HFFc6 (cell line): ENCODE results near the gene RAB19. TPM values are rescaled to one million over a fixed set of nuclear protein-coding genes. Genes with fewer than 3 reads are reported as not detected.
"Not testable (repeated sequence)": the region's sequence is repeated elsewhere in the genome, so short reads cannot be mapped to it uniquely, and the experiment has no call there.

Experiments used
- DNase-seq: peaks from one replicate; pipeline ENCODE4 v3.0.0-alpha.2; 2018
- H3K27ac Mint-ChIP-seq: 2 replicates; pipeline ENCODE4 v1.8.0; 2020; ENCODE audit warnings: mild to moderate bottlenecking, mixed read lengths
- H3K27me3 Mint-ChIP-seq: 2 replicates; pipeline ENCODE4 v1.8.0; 2021; ENCODE audit warnings: mild to moderate bottlenecking, moderate library complexity, mixed read lengths; ENCODE audit not compliant: insufficient read depth
- H3K36me3 Mint-ChIP-seq: 2 replicates; pipeline ENCODE4 v1.8.0; 2021; ENCODE audit warnings: low read depth, mixed read lengths
- H3K4me1 Mint-ChIP-seq: 2 replicates; pipeline ENCODE4 v1.8.0; 2020; ENCODE audit warnings: low read depth, mixed read lengths
- H3K4me3 Mint-ChIP-seq: 2 replicates; pipeline ENCODE4 v1.8.0; 2020; ENCODE audit warnings: mild to moderate bottlenecking, moderate library complexity, mixed read lengths
- H3K9me3 Mint-ChIP-seq: 2 replicates; pipeline ENCODE4 v1.8.0; 2020; ENCODE audit warnings: mild to moderate bottlenecking, mixed read lengths
- CTCF ChIP-seq: fragments of 200-600 bp; sonication (generic); IDR thresholded peaks from 2 replicates; pipeline ENCODE4 v1.5.0; 2021; ENCODE audit warnings: antibody characterized with exemption, mild to moderate bottlenecking
- total RNA-seq, 6 experiments: library from RNA; stranded (reverse); fragmentation: NEBNext Ultra II Directional; extraction: Animal tissue kit (Norgen Biotek cat#: 25700); gene quantifications; 2 replicates in 1 of 6; 3 replicates in 5 of 6; pipeline ENCODE4 v1.2.3, GENCODE V29; 2021

Gene RAB19
- total RNA-seq, 6 experiments from 2014 or later: not detected

- Mint-ChIP-seq H3K27me3 (peaks cover 1% of the 10 kb centered on the region), H3K4me1 (no peaks in the 10 kb centered on the region), H3K36me3 (peaks cover 6% of the 10 kb centered on the region), H3K9me3 (no peaks in the 10 kb centered on the region), H3K4me3 (no peak overlapping the region), H3K27ac (no peak overlapping the region)
- no peak for DNase-seq
- no peak for TF ChIP-seq CTCF
Measured at GRCh38 chr7:140447841-140448240, 44.0 kb downstream of the RAB19 start.

- peaks cover under 1% of the 10 kb centered on the region for H3K27me3 Mint-ChIP-seq
- H3K9me3 Mint-ChIP-seq: no peaks in the 10 kb centered on the region
- no peak overlapping the region for H3K4me3 Mint-ChIP-seq
- DNase-seq: no peak
- peaks cover 8% of the 10 kb centered on the region for H3K36me3 Mint-ChIP-seq
- TF ChIP-seq CTCF: no peak
- no peak overlapping the region for H3K27ac Mint-ChIP-seq
- H3K4me1 Mint-ChIP-seq: no peaks in the 10 kb centered on the region
Measured at GRCh38 chr7:140448781-140449480, 45.1 kb downstream of the RAB19 start.

- no peaks in the 10 kb centered on the region for H3K9me3 Mint-ChIP-seq
- H3K36me3 Mint-ChIP-seq: peaks cover 29% of the 10 kb centered on the region
- H3K27me3 Mint-ChIP-seq: no peaks in the 10 kb centered on the region; the same call in 1 of the 2 replicates
- H3K27ac Mint-ChIP-seq: no peak overlapping the region
- no peak overlapping the region for H3K4me3 Mint-ChIP-seq
- no peak for DNase-seq
- TF ChIP-seq CTCF: no peak
- H3K4me1 Mint-ChIP-seq: no peaks in the 10 kb centered on the region
Measured at GRCh38 chr7:140451716-140452115, 47.9 kb downstream of the RAB19 start.

- Mint-ChIP-seq H3K4me3 (no peak overlapping the region), H3K27ac (no peak overlapping the region), H3K9me3 (no peaks in the 10 kb centered on the region), H3K27me3 (no peaks in the 10 kb centered on the region; the same call in 1 of the 2 replicates), H3K36me3 (peaks cover 34% of the 10 kb centered on the region), H3K4me1 (no peaks in the 10 kb centered on the region)
- DNase-seq: no peak
- TF ChIP-seq CTCF: no peak
Measured at GRCh38 chr7:140453273-140453672, 49.4 kb downstream of the RAB19 start.

- not testable (repeated sequence) for H3K4me1 Mint-ChIP-seq, DNase-seq, H3K9me3 Mint-ChIP-seq, H3K4me3 Mint-ChIP-seq, H3K27me3 Mint-ChIP-seq, H3K27ac Mint-ChIP-seq
- H3K36me3 Mint-ChIP-seq: peaks cover 39% of the 10 kb centered on the region
Measured at GRCh38 chr7:140453785-140454656, 50.2 kb downstream of the RAB19 start.

- Mint-ChIP-seq H3K27ac (no peak overlapping the region), H3K9me3 (no peaks in the 10 kb centered on the region), H3K4me3 (no peak overlapping the region), H3K27me3 (no peaks in the 10 kb centered on the region; the same call in 1 of the 2 replicates), H3K36me3 (peaks cover 39% of the 10 kb centered on the region), H3K4me1 (no peaks in the 10 kb centered on the region)
- no peak for TF ChIP-seq CTCF
- no peak for DNase-seq
Measured at GRCh38 chr7:140454657-140455015, 50.8 kb downstream of the RAB19 start.
